Neural cell (in vitro differentiated cells): Measurements from ENCODE around the gene PLXNA4. TPM values are rescaled to one million over a fixed set of nuclear protein-coding genes. Genes with fewer than 3 reads are reported as not detected.

ENCODE experiments used
- H2AFZ ChIP-seq: fragments of 200-600, 300-800 bp; sonication (generic), shearing (Covaris generic); 2 replicates; pipeline ENCODE4 v1.6.0; 2014; ENCODE audit warnings: low read depth, mild to moderate bottlenecking, antibody characterized with exemption, low read length, moderate library complexity
- H3F3A ChIP-seq: fragments of 200-600 bp; shearing (Covaris generic); 2 replicates; pipeline ENCODE4 v1.6.1; 2016; ENCODE audit warnings: mild to moderate bottlenecking, moderate library complexity, mixed read lengths, antibody characterized with exemption, low read length; ENCODE audit not compliant: insufficient read depth, poor library complexity, severe bottlenecking
- H3K27ac ChIP-seq: fragments of 200-600, 300-800 bp; sonication (generic), shearing (Covaris generic); 2 replicates; pipeline ENCODE4 v1.5.1; 2014; ENCODE audit warnings: mild to moderate bottlenecking, low read length, moderate library complexity
- H3K27me3 ChIP-seq: fragments of 300-800, 200-600 bp; sonication (generic), shearing (Covaris generic); 2 replicates; pipeline ENCODE4 v1.6.0; 2014; ENCODE audit warnings: mild to moderate bottlenecking, low read depth, low read length, moderate library complexity; ENCODE audit not compliant: insufficient read depth
- H3K36me3 ChIP-seq: fragments of 300-800, 200-600 bp; sonication (generic), shearing (Covaris generic); 2 replicates; pipeline ENCODE4 v1.5.1; 2014; ENCODE audit warnings: mild to moderate bottlenecking, antibody characterized with exemption, low read length, moderate library complexity; ENCODE audit not compliant: insufficient read depth
- H3K4me2 ChIP-seq: fragments of 300-800, 200-600 bp; sonication (generic), shearing (Covaris generic); 2 replicates; pipeline ENCODE4 v1.6.0; 2014; ENCODE audit warnings: mild to moderate bottlenecking, low read length
- H3K4me3 ChIP-seq: fragments of 300-800, 200-600 bp; sonication (generic), shearing (Covaris generic); 2 replicates; pipeline ENCODE4 v1.5.1; 2014; ENCODE audit warnings: mild to moderate bottlenecking, low read length, moderate library complexity
- H3K79me2 ChIP-seq: fragments of 200-600 bp; shearing (Covaris generic); replicated peaks from 2 replicates; pipeline ENCODE4 v1.6.0; 2014; ENCODE audit warnings: mild to moderate bottlenecking, low read length, moderate library complexity; ENCODE audit not compliant: insufficient read depth
- H3K9ac ChIP-seq: fragments of 300-800, 200-600 bp; sonication (generic), shearing (Covaris generic); 2 replicates; pipeline ENCODE4 v1.6.1; 2016; ENCODE audit warnings: mild to moderate bottlenecking, low read length, mixed read lengths
- H3K9me2 ChIP-seq: fragments of 200-600 bp; shearing (Covaris generic); 2 replicates; pipeline ENCODE4 v1.6.1; 2016; ENCODE audit warnings: mild to moderate bottlenecking, low read length, mixed read lengths; ENCODE audit not compliant: insufficient read depth
- H3K9me3 ChIP-seq: fragments of 200-600, 300-800 bp; sonication (generic), shearing (Covaris generic); 2 replicates; pipeline ENCODE4 v1.6.1; 2016; ENCODE audit warnings: mild to moderate bottlenecking, mixed run types, low read length, moderate library complexity, mixed read lengths
- H4K20me1 ChIP-seq: fragments of 200-600 bp; shearing (Covaris generic); 2 replicates; pipeline ENCODE4 v1.6.1; 2016; ENCODE audit warnings: mild to moderate bottlenecking, mixed run types; ENCODE audit not compliant: insufficient read depth
- EP300 ChIP-seq: fragments of 450-650 bp; conservative IDR thresholded peaks from 2 replicates; pipeline ENCODE4 v1.6.1; 2014; ENCODE audit warnings: antibody characterized with exemption, mild to moderate bottlenecking, moderate library complexity; ENCODE audit not compliant: poor library complexity, severe bottlenecking
- EZH2 ChIP-seq: fragments of 200-600, 300-800 bp; shearing (Covaris generic), sonication (generic); IDR thresholded peaks from 2 replicates; pipeline ENCODE4 v1.6.1; 2014; ENCODE audit warnings: antibody characterized with exemption, low read length, borderline replicate concordance, mild to moderate bottlenecking; ENCODE audit not compliant: insufficient read depth, poor library complexity, severe bottlenecking
- MXI1 ChIP-seq: fragments of 450-650 bp; conservative IDR thresholded peaks from 2 replicates; pipeline ENCODE4 v1.6.1; 2014; ENCODE audit warnings: antibody characterized with exemption, mild to moderate bottlenecking; ENCODE audit not compliant: poor library complexity, severe bottlenecking
- POLR2AphosphoS5 ChIP-seq: IDR thresholded peaks from 2 replicates; pipeline ENCODE4 v1.6.1; 2012
- RAD21 ChIP-seq: fragments of 450-650 bp; conservative IDR thresholded peaks from 2 replicates; pipeline ENCODE4 v1.6.1; 2014; ENCODE audit warnings: antibody characterized with exemption, mild to moderate bottlenecking, moderate library complexity
- SMC3 ChIP-seq: fragments of 450-650 bp; conservative IDR thresholded peaks from 2 replicates; pipeline ENCODE4 v1.6.1; 2014; ENCODE audit warnings: antibody characterized with exemption, mild to moderate bottlenecking, moderate library complexity; ENCODE audit not compliant: poor library complexity
- TAF1 ChIP-seq: IDR thresholded peaks from 2 replicates; pipeline ENCODE4 v1.6.1; 2012; ENCODE audit warnings: low read depth
- polyA plus RNA-seq: library from polyadenylated mRNA; depleted of rRNA; stranded (reverse); fragments of >200 nt; gene quantifications from 2 replicates; pipeline ENCODE4 v1.2.3, GENCODE V29; 2014
- TF ChIP-seq, protein P1 (sequence below): IDR thresholded peaks from 2 replicates; pipeline ENCODE4 v1.6.1; 2012; ENCODE audit warnings: borderline replicate concordance
- TF ChIP-seq, protein P2 (sequence below): fragments of 450-650 bp; IDR thresholded peaks from 2 replicates; pipeline ENCODE4 v1.5.1; 2014; ENCODE audit warnings: antibody characterized with exemption, mild to moderate bottlenecking, moderate library complexity; ENCODE audit not compliant: poor library complexity, severe bottlenecking

PLXNA4 gene
- polyA plus RNA-seq, 1 donor from 2014 or later: 7.2 TPM

DNA sequence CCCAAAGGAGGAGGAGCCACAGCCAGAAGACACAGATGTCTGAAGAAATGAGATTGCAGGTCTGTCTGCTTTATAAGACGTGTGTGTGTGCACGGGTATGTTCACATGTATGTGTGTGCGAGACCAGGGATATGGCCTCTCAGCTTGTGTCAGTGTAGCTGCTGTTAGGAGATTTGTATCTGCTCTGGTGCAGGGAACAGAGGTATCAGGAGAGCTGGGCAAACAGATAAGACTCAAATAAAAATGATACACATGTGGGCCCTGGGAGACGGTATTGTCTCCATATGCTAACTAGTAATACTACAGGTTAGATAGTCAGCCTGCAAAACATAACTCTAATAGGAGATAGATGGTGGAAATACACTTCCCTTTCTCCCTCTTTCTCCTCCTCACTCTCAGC is 161.0 kb downstream of the PLXNA4 start:
- no peaks in the 10 kb centered on the region for H3K9me2 ChIP-seq
- no peaks in the 10 kb centered on the region for H3K27me3 ChIP-seq
- H3K79me2 ChIP-seq: no peaks in the 10 kb centered on the region
- no peak overlapping the region for H3K4me2 ChIP-seq
- H3F3A ChIP-seq: no peaks in the 10 kb centered on the region
- no peak overlapping the region for H3K4me3 ChIP-seq
- TF ChIP-seq EZH2 (no peak), TAF1 (no peak), POLR2AphosphoS5 (no peak), RAD21 (no peak), SMC3 (no peak), EP300 (no peak), MXI1 (no peak)
- TF ChIP-seq, protein P1, sequence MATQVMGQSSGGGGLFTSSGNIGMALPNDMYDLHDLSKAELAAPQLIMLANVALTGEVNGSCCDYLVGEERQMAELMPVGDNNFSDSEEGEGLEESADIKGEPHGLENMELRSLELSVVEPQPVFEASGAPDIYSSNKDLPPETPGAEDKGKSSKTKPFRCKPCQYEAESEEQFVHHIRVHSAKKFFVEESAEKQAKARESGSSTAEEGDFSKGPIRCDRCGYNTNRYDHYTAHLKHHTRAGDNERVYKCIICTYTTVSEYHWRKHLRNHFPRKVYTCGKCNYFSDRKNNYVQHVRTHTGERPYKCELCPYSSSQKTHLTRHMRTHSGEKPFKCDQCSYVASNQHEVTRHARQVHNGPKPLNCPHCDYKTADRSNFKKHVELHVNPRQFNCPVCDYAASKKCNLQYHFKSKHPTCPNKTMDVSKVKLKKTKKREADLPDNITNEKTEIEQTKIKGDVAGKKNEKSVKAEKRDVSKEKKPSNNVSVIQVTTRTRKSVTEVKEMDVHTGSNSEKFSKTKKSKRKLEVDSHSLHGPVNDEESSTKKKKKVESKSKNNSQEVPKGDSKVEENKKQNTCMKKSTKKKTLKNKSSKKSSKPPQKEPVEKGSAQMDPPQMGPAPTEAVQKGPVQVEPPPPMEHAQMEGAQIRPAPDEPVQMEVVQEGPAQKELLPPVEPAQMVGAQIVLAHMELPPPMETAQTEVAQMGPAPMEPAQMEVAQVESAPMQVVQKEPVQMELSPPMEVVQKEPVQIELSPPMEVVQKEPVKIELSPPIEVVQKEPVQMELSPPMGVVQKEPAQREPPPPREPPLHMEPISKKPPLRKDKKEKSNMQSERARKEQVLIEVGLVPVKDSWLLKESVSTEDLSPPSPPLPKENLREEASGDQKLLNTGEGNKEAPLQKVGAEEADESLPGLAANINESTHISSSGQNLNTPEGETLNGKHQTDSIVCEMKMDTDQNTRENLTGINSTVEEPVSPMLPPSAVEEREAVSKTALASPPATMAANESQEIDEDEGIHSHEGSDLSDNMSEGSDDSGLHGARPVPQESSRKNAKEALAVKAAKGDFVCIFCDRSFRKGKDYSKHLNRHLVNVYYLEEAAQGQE: no peak
- TF ChIP-seq, protein P2, sequence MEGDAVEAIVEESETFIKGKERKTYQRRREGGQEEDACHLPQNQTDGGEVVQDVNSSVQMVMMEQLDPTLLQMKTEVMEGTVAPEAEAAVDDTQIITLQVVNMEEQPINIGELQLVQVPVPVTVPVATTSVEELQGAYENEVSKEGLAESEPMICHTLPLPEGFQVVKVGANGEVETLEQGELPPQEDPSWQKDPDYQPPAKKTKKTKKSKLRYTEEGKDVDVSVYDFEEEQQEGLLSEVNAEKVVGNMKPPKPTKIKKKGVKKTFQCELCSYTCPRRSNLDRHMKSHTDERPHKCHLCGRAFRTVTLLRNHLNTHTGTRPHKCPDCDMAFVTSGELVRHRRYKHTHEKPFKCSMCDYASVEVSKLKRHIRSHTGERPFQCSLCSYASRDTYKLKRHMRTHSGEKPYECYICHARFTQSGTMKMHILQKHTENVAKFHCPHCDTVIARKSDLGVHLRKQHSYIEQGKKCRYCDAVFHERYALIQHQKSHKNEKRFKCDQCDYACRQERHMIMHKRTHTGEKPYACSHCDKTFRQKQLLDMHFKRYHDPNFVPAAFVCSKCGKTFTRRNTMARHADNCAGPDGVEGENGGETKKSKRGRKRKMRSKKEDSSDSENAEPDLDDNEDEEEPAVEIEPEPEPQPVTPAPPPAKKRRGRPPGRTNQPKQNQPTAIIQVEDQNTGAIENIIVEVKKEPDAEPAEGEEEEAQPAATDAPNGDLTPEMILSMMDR: no peak
- no peak overlapping the region for H2AFZ ChIP-seq
- H3K36me3 ChIP-seq: no peaks in the 10 kb centered on the region
- no peaks in the 10 kb centered on the region for H4K20me1 ChIP-seq
- no peak overlapping the region for H3K27ac ChIP-seq
- no peaks in the 10 kb centered on the region for H3K9me3 ChIP-seq
- no peak overlapping the region for H3K9ac ChIP-seq

DNA sequence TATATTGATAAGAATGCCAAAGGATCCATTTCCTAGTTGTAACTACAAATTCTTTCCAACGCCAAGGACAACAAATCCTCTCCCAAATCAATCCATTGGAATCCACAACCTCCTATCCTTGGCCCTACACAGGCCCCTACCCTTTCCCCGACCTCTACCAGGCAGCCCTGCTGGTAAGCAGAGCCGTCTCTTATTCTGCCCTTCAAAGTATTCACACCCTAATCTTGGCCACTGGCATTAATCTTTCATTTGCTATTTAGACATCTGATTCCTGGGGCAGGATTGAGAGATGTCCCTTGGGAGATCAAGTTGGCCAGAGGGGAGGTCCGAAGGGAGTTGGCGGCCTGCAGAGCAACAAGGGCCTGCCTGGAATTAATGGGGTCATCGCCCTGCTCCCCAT is 161.4 kb downstream of the PLXNA4 start:
- Histone ChIP-seq H3K9me2 (no peaks in the 10 kb centered on the region), H3K79me2 (no peaks in the 10 kb centered on the region), H3K36me3 (no peaks in the 10 kb centered on the region), H3K9ac (no peak overlapping the region), H2AFZ (no peak overlapping the region), H3K4me3 (no peak overlapping the region), H3K4me2 (no peak overlapping the region), H4K20me1 (no peaks in the 10 kb centered on the region), H3K27ac (no peak overlapping the region), H3K27me3 (no peaks in the 10 kb centered on the region), H3K9me3 (no peaks in the 10 kb centered on the region), H3F3A (no peaks in the 10 kb centered on the region)
- TF ChIP-seq POLR2AphosphoS5: no peak
- no peak for TF ChIP-seq EZH2
- TF ChIP-seq MXI1: no peak
- TF ChIP-seq, protein P1: no peak
- no peak for TF ChIP-seq RAD21
- TF ChIP-seq, protein P2: no peak
- TF ChIP-seq SMC3: no peak
- TF ChIP-seq TAF1: no peak
- TF ChIP-seq EP300: no peak
